DOHH2 (cell line): ENCODE measurements around the gene PCDHGB6.
"Not testable (repeated sequence)": the region's sequence is repeated elsewhere in the genome, so short reads cannot be mapped to it uniquely, and the experiment has no call there.

Experiments
- H3F3A ChIP-seq: fragments of 200-600 bp; sonication (generic), shearing (Covaris generic); 2 replicates; pipeline ENCODE4 v1.6.0; 2016; ENCODE audit warnings: antibody characterized with exemption, mild to moderate bottlenecking; ENCODE audit not compliant: control insufficient read depth, insufficient read depth
- H3K27ac ChIP-seq: fragments of 200-600 bp; sonication (generic); 2 replicates; pipeline ENCODE4 v1.5.1; 2014; ENCODE audit warnings: low read depth, mild to moderate bottlenecking, low read length, moderate library complexity
- H3K27me3 ChIP-seq: fragments of 200-600 bp; sonication (generic); 2 replicates; pipeline ENCODE4 v1.6.1; 2014; ENCODE audit warnings: mild to moderate bottlenecking, low read length, mixed read lengths; ENCODE audit not compliant: control insufficient read depth
- H3K36me3 ChIP-seq: fragments of 200-600 bp; sonication (generic); 2 replicates; pipeline ENCODE4 v1.6.1; 2014; ENCODE audit warnings: mild to moderate bottlenecking, low read length, moderate library complexity, mixed read lengths; ENCODE audit not compliant: control insufficient read depth
- H3K4me1 ChIP-seq: fragments of 200-600 bp; sonication (generic); 2 replicates; pipeline ENCODE4 v1.6.1; 2014; ENCODE audit warnings: mild to moderate bottlenecking, low read length, mixed read lengths; ENCODE audit not compliant: control insufficient read depth
- H3K4me2 ChIP-seq: fragments of 200-600 bp; sonication (generic); 2 replicates; pipeline ENCODE4 v1.6.0; 2014; ENCODE audit warnings: mild to moderate bottlenecking, low read length, moderate library complexity
- H3K4me3 ChIP-seq: fragments of 200-600 bp; sonication (generic); 2 replicates; pipeline ENCODE4 v1.5.1; 2014; ENCODE audit warnings: mild to moderate bottlenecking, low read length, mixed read lengths
- H3K79me2 ChIP-seq: fragments of 200-600 bp; sonication (generic); 2 replicates; pipeline ENCODE4 v1.6.1; 2014; ENCODE audit warnings: mild to moderate bottlenecking, low read length, mixed read lengths; ENCODE audit not compliant: control insufficient read depth
- H3K9me2 ChIP-seq: fragments of 200-600 bp; sonication (generic); replicated peaks from 2 replicates; pipeline ENCODE4 v1.6.1; 2014; ENCODE audit warnings: mild to moderate bottlenecking, low read length, mixed read lengths; ENCODE audit not compliant: control insufficient read depth
- H3K9me3 ChIP-seq: fragments of 200-600 bp; sonication (generic); 2 replicates; pipeline ENCODE4 v1.6.1; 2014; ENCODE audit warnings: antibody characterized with exemption, low read length, mixed read lengths; ENCODE audit not compliant: control insufficient read depth, insufficient read depth
- H4K20me1 ChIP-seq: fragments of 200-600 bp; sonication (generic); 2 replicates; pipeline ENCODE4 v1.6.0; 2014; ENCODE audit warnings: low read depth, mild to moderate bottlenecking, antibody characterized with exemption, low read length, moderate library complexity; ENCODE audit not compliant: control insufficient read depth, insufficient read depth
- EZH2phosphoT487 ChIP-seq: fragments of 200-600 bp; sonication (generic); IDR thresholded peaks from 2 replicates; pipeline ENCODE4 v1.6.1; 2017; ENCODE audit warnings: borderline replicate concordance, mild to moderate bottlenecking, antibody characterized with exemption, low read length, moderate library complexity, mixed read lengths
- TF ChIP-seq, protein P1 (sequence below): fragments of 200-600 bp; sonication (generic); IDR thresholded peaks from one replicate; pipeline ENCODE4 v1.5.1; 2014; ENCODE audit warnings: antibody characterized with exemption, mild to moderate bottlenecking, low read depth, low read length; ENCODE audit not compliant: poor library complexity, severe bottlenecking

Gene PCDHGB6

DNA sequence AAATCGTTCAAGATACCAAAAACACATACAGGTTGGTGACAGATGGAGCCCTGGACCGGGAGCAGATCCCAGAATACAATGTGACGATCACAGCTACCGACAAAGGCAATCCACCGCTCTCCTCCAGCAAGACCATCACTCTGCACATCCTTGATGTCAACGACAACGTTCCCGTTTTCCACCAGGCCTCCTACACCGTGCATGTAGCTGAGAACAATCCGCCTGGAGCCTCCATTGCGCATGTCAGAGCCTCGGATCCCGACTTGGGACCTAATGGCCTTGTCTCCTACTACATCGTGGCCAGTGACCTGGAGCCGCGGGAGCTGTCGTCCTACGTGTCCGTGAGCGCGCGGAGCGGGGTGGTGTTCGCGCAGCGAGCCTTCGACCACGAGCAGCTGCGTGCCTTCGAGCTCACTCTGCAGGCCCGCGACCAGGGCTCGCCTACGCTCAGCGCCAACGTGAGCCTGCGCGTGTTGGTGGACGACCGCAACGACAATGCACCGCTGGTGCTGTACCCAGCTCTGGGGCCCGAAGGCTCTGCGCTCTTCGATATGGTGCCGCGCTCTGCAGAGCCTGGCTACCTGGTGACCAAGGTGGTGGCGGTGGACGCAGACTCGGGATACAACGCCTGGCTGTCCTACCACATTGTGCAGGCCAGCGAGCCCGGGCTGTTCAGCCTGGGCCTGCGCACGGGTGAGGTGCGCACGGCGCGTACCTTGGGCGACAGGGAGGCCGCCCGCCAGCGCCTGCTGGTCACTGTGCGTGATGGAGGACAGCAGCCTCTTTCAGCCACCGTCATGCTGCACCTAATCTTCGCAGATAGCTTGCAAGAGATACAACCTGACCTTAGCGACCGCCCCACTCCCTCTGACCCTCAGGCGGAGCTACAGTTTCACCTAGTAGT lies 36.0 kb upstream of the PCDHGB6 start:
- H3K27ac ChIP-seq: no peak overlapping the region

DNA sequence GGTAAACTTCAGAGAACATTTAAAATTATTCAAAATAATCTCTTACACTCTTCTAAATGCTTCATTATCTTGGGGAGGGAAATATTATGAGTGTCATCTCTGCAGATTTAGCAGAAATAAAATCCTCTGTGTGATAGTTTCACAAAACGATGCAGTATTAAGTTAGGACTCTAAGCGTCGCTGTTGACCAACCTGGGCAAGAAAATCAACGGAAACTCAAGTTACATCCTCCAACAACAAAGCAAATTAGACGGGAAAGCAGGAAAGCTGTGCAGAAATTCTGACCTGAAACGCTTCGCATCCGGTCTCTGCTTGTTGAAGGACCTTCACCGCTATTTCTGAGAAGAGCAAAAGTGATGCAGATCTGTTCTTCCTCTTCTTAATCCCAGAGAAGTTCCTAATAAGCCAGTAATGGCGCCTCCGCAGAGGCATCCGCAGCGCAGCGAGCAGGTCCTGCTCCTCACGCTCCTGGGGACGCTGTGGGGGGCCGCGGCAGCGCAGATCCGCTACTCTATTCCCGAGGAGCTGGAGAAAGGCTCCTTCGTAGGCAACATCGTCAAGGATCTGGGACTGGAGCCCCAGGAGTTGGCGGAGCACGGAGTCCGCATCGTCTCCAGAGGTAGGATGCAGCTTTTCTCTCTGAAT lies 34.0 kb upstream of the PCDHGB6 start, which contains the start of gene PCDHGA6:
PCDHGA6 (plus strand) TSS at position 219 of the 645 bp plus-strand sequence; CDS start at position 412, 193 bp downstream.
- H3K27ac ChIP-seq: no peak within 1 kb of the TSS
- H3K4me3 ChIP-seq: no peak within 1 kb of the TSS
- H3K9me2 ChIP-seq: no peaks in the 10 kb centered on the region
- TF ChIP-seq, protein P1, sequence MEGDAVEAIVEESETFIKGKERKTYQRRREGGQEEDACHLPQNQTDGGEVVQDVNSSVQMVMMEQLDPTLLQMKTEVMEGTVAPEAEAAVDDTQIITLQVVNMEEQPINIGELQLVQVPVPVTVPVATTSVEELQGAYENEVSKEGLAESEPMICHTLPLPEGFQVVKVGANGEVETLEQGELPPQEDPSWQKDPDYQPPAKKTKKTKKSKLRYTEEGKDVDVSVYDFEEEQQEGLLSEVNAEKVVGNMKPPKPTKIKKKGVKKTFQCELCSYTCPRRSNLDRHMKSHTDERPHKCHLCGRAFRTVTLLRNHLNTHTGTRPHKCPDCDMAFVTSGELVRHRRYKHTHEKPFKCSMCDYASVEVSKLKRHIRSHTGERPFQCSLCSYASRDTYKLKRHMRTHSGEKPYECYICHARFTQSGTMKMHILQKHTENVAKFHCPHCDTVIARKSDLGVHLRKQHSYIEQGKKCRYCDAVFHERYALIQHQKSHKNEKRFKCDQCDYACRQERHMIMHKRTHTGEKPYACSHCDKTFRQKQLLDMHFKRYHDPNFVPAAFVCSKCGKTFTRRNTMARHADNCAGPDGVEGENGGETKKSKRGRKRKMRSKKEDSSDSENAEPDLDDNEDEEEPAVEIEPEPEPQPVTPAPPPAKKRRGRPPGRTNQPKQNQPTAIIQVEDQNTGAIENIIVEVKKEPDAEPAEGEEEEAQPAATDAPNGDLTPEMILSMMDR: no peak
- TF ChIP-seq EZH2phosphoT487: no peak
- H3K79me2 ChIP-seq: peaks cover 31% of the 10 kb centered on the region
- H4K20me1 ChIP-seq: no peaks in the 10 kb centered on the region
- H3K9me3 ChIP-seq: peaks cover 60% of the 10 kb centered on the region
- peaks cover 62% of the 10 kb centered on the region for H3K36me3 ChIP-seq
- no peak within 1 kb of the TSS for H3K4me2 ChIP-seq
- H3K4me1 ChIP-seq: peaks cover 16% of the 10 kb centered on the region
- H3F3A ChIP-seq: no peaks in the 10 kb centered on the region
- H3K27me3 ChIP-seq: no peaks in the 10 kb centered on the region

More for the DNA sequence above, 36.0 kb upstream of the PCDHGB6 start:
- Histone ChIP-seq H4K20me1 (no peaks in the 10 kb centered on the region), H3K79me2 (peaks cover 31% of the 10 kb centered on the region), H3K9me3 (peaks cover 55% of the 10 kb centered on the region), H3K4me1 (peaks cover 17% of the 10 kb centered on the region), H3K36me3 (peaks cover 53% of the 10 kb centered on the region), H3K27me3 (no peaks in the 10 kb centered on the region), H3F3A (0 out of 2 replicates have a peak, but pooled peaks cover 3% of the 10 kb centered on the region), H3K4me2 (no peak overlapping the region), H3K4me3 (no peak overlapping the region), H3K9me2 (no peaks in the 10 kb centered on the region)
- TF ChIP-seq, protein P1: no peak
- no peak for TF ChIP-seq EZH2phosphoT487

DNA sequence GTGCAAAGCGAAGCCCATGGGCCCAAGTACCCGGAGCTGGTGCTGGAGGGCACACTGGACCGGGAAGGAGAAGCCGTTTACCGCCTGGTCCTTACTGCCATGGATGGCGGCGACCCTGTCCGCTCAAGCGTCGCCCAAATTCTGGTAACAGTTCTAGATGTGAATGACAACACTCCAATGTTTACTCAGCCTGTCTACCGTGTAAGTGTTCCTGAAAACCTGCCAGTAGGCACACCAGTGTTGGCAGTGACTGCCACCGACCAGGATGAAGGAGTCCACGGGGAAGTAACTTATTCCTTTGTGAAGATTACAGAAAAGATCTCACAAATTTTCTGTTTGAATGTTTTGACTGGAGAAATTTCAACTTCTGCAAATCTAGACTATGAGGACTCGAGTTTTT lies 33.2 kb upstream of the PCDHGB6 start:
- Histone ChIP-seq H3K27ac (no peak overlapping the region), H3K9me3 (peaks cover 60% of the 10 kb centered on the region), H3K27me3 (no peaks in the 10 kb centered on the region), H3K4me1 (peaks cover 9% of the 10 kb centered on the region), H3K4me3 (no peak overlapping the region), H4K20me1 (no peaks in the 10 kb centered on the region), H3K4me2 (no peak overlapping the region), H3F3A (no peaks in the 10 kb centered on the region), H3K79me2 (peaks cover 31% of the 10 kb centered on the region), H3K36me3 (peaks cover 64% of the 10 kb centered on the region), H3K9me2 (no peaks in the 10 kb centered on the region)
- TF ChIP-seq EZH2phosphoT487: no peak
- TF ChIP-seq, protein P1: no peak

DNA sequence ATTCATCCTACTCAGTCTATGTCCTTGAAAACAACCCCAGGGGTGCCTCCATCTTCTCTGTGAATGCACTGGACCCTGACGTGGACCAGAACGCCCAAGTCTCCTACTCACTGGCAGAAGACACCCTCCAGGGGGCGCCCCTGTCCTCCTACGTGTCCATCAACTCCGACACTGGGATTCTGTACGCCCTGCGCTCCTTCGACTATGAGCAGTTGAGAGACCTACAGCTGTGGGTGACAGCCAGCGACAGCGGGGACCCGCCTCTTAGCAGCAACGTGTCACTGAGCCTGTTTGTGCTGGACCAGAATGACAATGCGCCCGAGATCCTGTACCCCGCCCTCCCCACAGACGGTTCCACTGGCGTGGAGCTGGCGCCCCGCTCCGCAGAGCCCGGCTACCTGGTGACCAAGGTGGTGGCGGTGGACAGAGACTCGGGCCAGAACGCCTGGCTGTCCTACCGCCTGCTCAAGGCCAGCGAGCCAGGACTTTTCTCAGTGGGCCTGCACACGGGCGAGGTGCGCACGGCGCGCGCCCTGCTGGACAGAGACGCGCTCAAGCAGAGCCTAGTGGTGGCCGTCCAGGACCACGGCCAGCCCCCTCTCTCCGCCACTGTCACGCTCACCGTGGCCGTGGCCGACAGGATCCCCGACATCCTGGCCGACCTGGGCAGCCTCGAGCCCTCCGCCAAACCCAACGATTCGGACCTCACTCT lies 32.2 kb upstream of the PCDHGB6 start:
- not testable (repeated sequence) for H3K27ac ChIP-seq, H3K4me1 ChIP-seq, H3K27me3 ChIP-seq, H3K9me2 ChIP-seq, H3K4me2 ChIP-seq, H4K20me1 ChIP-seq, H3F3A ChIP-seq, H3K4me3 ChIP-seq
- Histone ChIP-seq H3K79me2 (peaks cover 25% of the 10 kb centered on the region), H3K36me3 (peaks cover 59% of the 10 kb centered on the region), H3K9me3 (peaks cover 56% of the 10 kb centered on the region)
